HepG2 (cell line): ENCODE data around the gene MRPL39. TPM values are rescaled to one million over a fixed set of nuclear protein-coding genes. Genes with fewer than 3 reads are reported as not detected.

Experiments used
- ATAC-seq: fragments of 200-7000 bp; cut with Tn5 transposase; 3 replicates; pipeline ENCODE4 v1.9.1; 2020; ENCODE audit warnings: mild to moderate bottlenecking, moderate library complexity
- BruUV-seq: library from RNA; stranded (reverse); fragments of 400-500 nt; replicated peaks from 2 replicates; lab custom pipeline; 2021; lab: Mats Ljungman, UMichigan
- CTCF ChIA-PET: fragments of 300-600 bp; formaldehyde crosslinking; extraction: SDS; loops from one replicate; lab custom pipeline; 2021; ENCODE audit warnings: low total read pairs, inconsistent platforms, low intra/inter-chr PET ratio; lab: Yijun Ruan, JAX
- POLR2A ChIA-PET: fragments of 350-600 bp; sonication (Branson Sonifier 250); formaldehyde crosslinking; loops from one replicate; lab custom pipeline; 2020; ENCODE audit warnings: antibody characterized with exemption, inconsistent platforms; lab: Yijun Ruan, JAX
- DNase-seq: peaks from one replicate; pipeline ENCODE4 v3.0.0-alpha.2; 2015; ENCODE audit warnings: low spot score
- FAIRE-seq: peaks from 3 replicates; lab custom pipeline; 2011; peaks lifted over from hg19 to GRCh38; lab: Jason Lieb, UNC
- H2AFZ ChIP-seq: one replicate; pipeline ENCODE4 v1.6.1; 2011; ENCODE audit warnings: low read length, inconsistent platforms
- H3K27ac ChIP-seq: fragments of 300-600 bp; 3 replicates; pipeline ENCODE4 v1.8.0; 2011; ENCODE audit warnings: mixed run types, mild to moderate bottlenecking, mixed read lengths, low read length, inconsistent platforms; ENCODE audit not compliant: insufficient read depth; ENCODE audit errors: extremely low read length
- H3K27me3 ChIP-seq, 2 experiments: fragments of 200-600 bp in 1 of 2; 2 replicates in 1 of 2; 3 replicates in 1 of 2; pipeline versions ENCODE4 v1.6.0 to v1.8.0; 2011; ENCODE audit warnings: low read length in 2 of 2, mild to moderate bottlenecking in 2 of 2, moderate library complexity in 2 of 2, inconsistent platforms in 1 of 2; ENCODE audit not compliant: insufficient read depth in 2 of 2, control insufficient read depth in 1 of 2
- H3K36me3 ChIP-seq, 2 experiments: fragments of 200-600 bp in 1 of 2; replicated peaks in 1 of 2; 2 replicates in 1 of 2; 3 replicates in 1 of 2; pipeline versions ENCODE4 v1.5.1 to v1.8.0; 2011; ENCODE audit warnings: low read length in 2 of 2, inconsistent platforms in 1 of 2; ENCODE audit not compliant: insufficient read depth in 2 of 2, control insufficient read depth in 1 of 2
- H3K4me1 ChIP-seq: 2 replicates; pipeline ENCODE4 v1.5.1; 2012; ENCODE audit warnings: low read length, inconsistent platforms; ENCODE audit not compliant: insufficient read depth
- H3K4me2 ChIP-seq: 2 replicates; pipeline ENCODE4 v1.6.0; 2011; ENCODE audit warnings: low read depth, low read length, inconsistent platforms
- H3K4me3 ChIP-seq, 3 experiments: fragments of 200-600 bp in 1 of 3; sonication (generic), shearing (Covaris generic) in 1 of 3; replicated peaks in 1 of 3; 2 replicates each; pipeline ENCODE4 v1.5.1; 2011 to 2016; ENCODE audit warnings: low read length in 3 of 3, inconsistent platforms in 2 of 3, low read depth in 2 of 3, mild to moderate bottlenecking in 2 of 3, control low read depth in 1 of 3, mixed read lengths in 1 of 3; ENCODE audit not compliant: insufficient read depth in 1 of 3
- H3K79me2 ChIP-seq: one replicate; pipeline ENCODE4 v1.6.1; 2011; ENCODE audit warnings: low read length, inconsistent platforms; ENCODE audit not compliant: insufficient read depth
- H3K9ac ChIP-seq: 2 replicates; pipeline ENCODE4 v1.6.0; 2011; ENCODE audit warnings: mild to moderate bottlenecking, low read depth, low read length, inconsistent platforms; ENCODE audit not compliant: insufficient read depth
- H3K9me3 ChIP-seq: 2 replicates; pipeline ENCODE4 v1.5.1; 2012; ENCODE audit warnings: mild to moderate bottlenecking, low read length
- H4K20me1 ChIP-seq: 2 replicates; pipeline ENCODE4 v1.6.0; 2011; ENCODE audit warnings: inconsistent platforms, mild to moderate bottlenecking, low read length, moderate library complexity; ENCODE audit not compliant: insufficient read depth
- KLF13 ChIP-seq: sonication (generic); formaldehyde crosslinking; IDR thresholded peaks from 2 replicates; pipeline ENCODE4 v1.4.0; 2020; ENCODE audit warnings: mild to moderate bottlenecking, missing genetic modification reagents
- MLXIP ChIP-seq: sonication (generic); formaldehyde crosslinking; IDR thresholded peaks from 2 replicates; pipeline ENCODE4 v1.9.0; 2021; ENCODE audit warnings: missing genetic modification reagents, borderline replicate concordance
- NR3C1 ChIP-seq: sonication (generic); formaldehyde crosslinking; IDR thresholded peaks from 2 replicates; pipeline ENCODE4 v1.4.0; 2020; ENCODE audit warnings: missing genetic modification reagents
- SNAPC2 ChIP-seq: sonication (generic); formaldehyde crosslinking; IDR thresholded peaks from 2 replicates; pipeline ENCODE4 v1.8.1; 2022; ENCODE audit warnings: mild to moderate bottlenecking, missing genetic modification reagents
- ZFX ChIP-seq: sonication (generic); formaldehyde crosslinking; IDR thresholded peaks from 2 replicates; pipeline ENCODE4 v1.4.0; 2020; ENCODE audit warnings: mild to moderate bottlenecking, low read depth, missing genetic modification reagents, moderate library complexity
- ZNF460 ChIP-seq: sonication (generic); formaldehyde crosslinking; IDR thresholded peaks from 2 replicates; pipeline ENCODE4 v1.5.1; 2020; ENCODE audit warnings: missing genetic modification reagents, mild to moderate bottlenecking, borderline replicate concordance
- ZNF570 ChIP-seq: sonication (generic); formaldehyde crosslinking; IDR thresholded peaks from 2 replicates; pipeline ENCODE4 v1.4.0; 2020; ENCODE audit warnings: mild to moderate bottlenecking, missing genetic modification reagents, borderline replicate concordance
- WGBS: methylation state at CpG from one replicate; pipeline ENCODE4 v1.1.6; 2017; ENCODE audit warnings: low lambda C conversion rate; 5-methylcytosine and 5-hydroxymethylcytosine counted together
- in situ Hi-C: cut with HindIII; loops from 2 replicates; pipeline ENCODE4 v1.10.0; 2017; ENCODE audit warnings: low pct_unique_long_range_greater_than_20kb; ENCODE audit not compliant: extremely low pct_ligation_motif_present
- intact Hi-C: fragments of 100-400 bp; cut with micrococcal nuclease; formaldehyde crosslinking; loops from one replicate; pipeline ENCODE4 v1.10.0; 2022; ENCODE audit not compliant: unreplicated experiment
- polyA plus RNA-seq, 8 experiments: library from polyadenylated mRNA; depleted of rRNA in 3 of 8; stranded (reverse) in 7 of 8; unstranded in 1 of 8; fragments of >200 nt; fragmentation: Illumina TruSeq in 4 of 8; extraction: Trizol in 4 of 8; gene quantifications; 2 replicates each; pipeline versions ENCODE4 v1.2.1 to v1.2.3, GENCODE V29; 2011 to 2016; ENCODE audit warnings: low read depth in 4 of 8, missing spikeins in 1 of 8, mixed read lengths in 1 of 8; ENCODE audit not compliant: insufficient read depth in 1 of 8
- total RNA-seq, 5 experiments: library from RNA; depleted of rRNA; stranded (reverse); fragments of >200 nt; fragmentation: Illumina TruSeq; extraction: Trizol; gene quantifications; 2 replicates each; pipeline ENCODE4 v1.2.3, GENCODE V29; 2016; ENCODE audit warnings: low read depth in 1 of 5

MRPL39 gene
- total and polyA plus RNA-seq, 2 of the 13 experiments (the other 11 are each of a cell fraction or from before 2014, with no cell fraction given): 29.1 to 91.2 TPM

GRCh38 chr21:25586326-25586725, 21.0 kb downstream of the MRPL39 start:
- Histone ChIP-seq H3K79me2 (no peaks in the 10 kb centered on the region), H2AFZ (no peak overlapping the region), H3K27me3 (no peaks in the 10 kb centered on the region), H3K4me2 (no peak overlapping the region), H3K36me3 (peaks cover 6 to 48% of the 10 kb centered on the region in 2 experiments), H3K27ac (no peak overlapping the region), H3K9me3 (no peaks in the 10 kb centered on the region), H4K20me1 (no peaks in the 10 kb centered on the region), H3K9ac (no peak overlapping the region), H3K4me3 (no peak overlapping the region), H3K4me1 (no peaks in the 10 kb centered on the region)
- intact Hi-C loops (no loop called here), in situ Hi-C loops (no loop called here)
- POLR2A ChIA-PET: no interaction called here
- no peak for ATAC-seq
- no peak for FAIRE-seq
- CTCF ChIA-PET: no interaction called here
- 97% methylated on average over 3 of the region's 3 CpGs for WGBS
- BruUV-seq: no TSS peak
- DNase-seq: no peak
- TF ChIP-seq ZNF460 (CRISPR knock-in tag) (no peak), ZNF570 (no peak), NR3C1 (CRISPR knock-in tag) (no peak), KLF13 (CRISPR knock-in tag) (no peak), SNAPC2 (CRISPR knock-in tag) (no peak), ZFX (CRISPR knock-in tag) (no peak), MLXIP (CRISPR knock-in tag) (no peak)
- TF ChIP-seq, all 625 proteins: peak for 0
